NCI-H446 (cell line): ENCODE results near the gene TNKS1BP1.
A peak's percentile ranks its signal among the peaks of the same experiment; 100 is the strongest.
"Not testable (repeated sequence)": the region's sequence is repeated elsewhere in the genome, so short reads cannot be mapped to it uniquely, and the experiment has no call there.

Source experiments
- DNase-seq, 2 experiments: peaks; one replicate each; lab custom pipeline; 2025; lab: John Stamatoyannopoulos, UW

TNKS1BP1 gene

GRCh38 chr11:57324886-57325734 is at the start of gene TNKS1BP1:
TNKS1BP1 (minus strand) TSS chr11:57324952; CDS start chr11:57321885, 3,067 bp downstream.
- peak; percentile 94 to 98 for DNase-seq

- no peak for DNase-seq
Observed at GRCh38 chr11:57373146-57373545, 48.4 kb upstream of the TNKS1BP1 start.

- DNase-seq = no peak
Observed at GRCh38 chr11:57370941-57371340, 46.2 kb upstream of the TNKS1BP1 start.

- no peak for DNase-seq
Observed at GRCh38 chr11:57370251-57370650, 45.5 kb upstream of the TNKS1BP1 start.

- no peak for DNase-seq
Observed at GRCh38 chr11:57368845-57369232, 44.1 kb upstream of the TNKS1BP1 start.

GRCh38 chr11:57368106-57368844 is 43.5 kb upstream of the TNKS1BP1 start:
- no peak for DNase-seq

- DNase-seq = no peak
Observed at GRCh38 chr11:57364851-57365660, 40.3 kb upstream of the TNKS1BP1 start.

GRCh38 chr11:57363131-57364080 is 38.7 kb upstream of the TNKS1BP1 start:
- DNase-seq = no peak

- DNase-seq = no peak
Observed at GRCh38 chr11:57361926-57362325, 37.2 kb upstream of the TNKS1BP1 start.

- not testable (repeated sequence) for DNase-seq
Observed at GRCh38 chr11:57361420-57361819, 36.7 kb upstream of the TNKS1BP1 start.

- DNase-seq = no peak
Observed at GRCh38 chr11:57360991-57361390, 36.2 kb upstream of the TNKS1BP1 start.

- DNase-seq = no peak
Observed at GRCh38 chr11:57359896-57360690, 35.3 kb upstream of the TNKS1BP1 start.

- no peak for DNase-seq
Observed at GRCh38 chr11:57359396-57359795, 34.6 kb upstream of the TNKS1BP1 start.

GRCh38 chr11:57358991-57359390 is 34.2 kb upstream of the TNKS1BP1 start:
- DNase-seq = no peak

- DNase-seq = no peak
Observed at GRCh38 chr11:57358543-57358961, 33.8 kb upstream of the TNKS1BP1 start.

- DNase-seq = no peak
Observed at GRCh38 chr11:57357856-57358255, 33.1 kb upstream of the TNKS1BP1 start.

GRCh38 chr11:57357310-57357709 is 32.6 kb upstream of the TNKS1BP1 start:
- DNase-seq = no peak

- DNase-seq = no peak
Observed at GRCh38 chr11:57356268-57356667, 31.5 kb upstream of the TNKS1BP1 start.

GRCh38 chr11:57354699-57355098 is 29.9 kb upstream of the TNKS1BP1 start:
- DNase-seq = no peak

GRCh38 chr11:57353852-57354251 is 29.1 kb upstream of the TNKS1BP1 start:
- DNase-seq = no peak
